ENCODE data around the gene TPSB2.

DNA sequence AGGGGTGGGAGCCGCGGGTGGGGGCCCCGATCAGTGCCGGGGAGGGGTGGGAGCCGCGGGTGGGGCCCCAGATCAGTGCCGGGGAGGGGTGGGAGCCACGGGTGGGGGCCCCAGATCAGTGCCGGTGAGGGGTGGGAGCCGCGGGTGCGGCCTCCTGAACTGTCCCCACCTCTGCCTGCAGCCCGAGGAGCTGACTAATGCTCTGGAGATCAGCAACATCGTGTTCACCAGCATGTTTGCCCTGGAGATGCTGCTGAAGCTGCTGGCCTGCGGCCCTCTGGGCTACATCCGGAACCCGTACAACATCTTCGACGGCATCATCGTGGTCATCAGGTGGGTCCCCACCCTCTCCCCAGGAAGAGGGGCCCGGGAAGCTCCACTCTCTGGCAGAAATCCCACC is 25.1 kb downstream of the TPSB2 start:
- TF ChIP-seq, protein P1, sequence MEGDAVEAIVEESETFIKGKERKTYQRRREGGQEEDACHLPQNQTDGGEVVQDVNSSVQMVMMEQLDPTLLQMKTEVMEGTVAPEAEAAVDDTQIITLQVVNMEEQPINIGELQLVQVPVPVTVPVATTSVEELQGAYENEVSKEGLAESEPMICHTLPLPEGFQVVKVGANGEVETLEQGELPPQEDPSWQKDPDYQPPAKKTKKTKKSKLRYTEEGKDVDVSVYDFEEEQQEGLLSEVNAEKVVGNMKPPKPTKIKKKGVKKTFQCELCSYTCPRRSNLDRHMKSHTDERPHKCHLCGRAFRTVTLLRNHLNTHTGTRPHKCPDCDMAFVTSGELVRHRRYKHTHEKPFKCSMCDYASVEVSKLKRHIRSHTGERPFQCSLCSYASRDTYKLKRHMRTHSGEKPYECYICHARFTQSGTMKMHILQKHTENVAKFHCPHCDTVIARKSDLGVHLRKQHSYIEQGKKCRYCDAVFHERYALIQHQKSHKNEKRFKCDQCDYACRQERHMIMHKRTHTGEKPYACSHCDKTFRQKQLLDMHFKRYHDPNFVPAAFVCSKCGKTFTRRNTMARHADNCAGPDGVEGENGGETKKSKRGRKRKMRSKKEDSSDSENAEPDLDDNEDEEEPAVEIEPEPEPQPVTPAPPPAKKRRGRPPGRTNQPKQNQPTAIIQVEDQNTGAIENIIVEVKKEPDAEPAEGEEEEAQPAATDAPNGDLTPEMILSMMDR (IDR thresholded peaks at IDR 0.05), result no peak
- no peak for TF ChIP-seq POLR2A (IDR thresholded peaks at IDR 0.05)
